ENCODE data around the gene COX5B. TPM values are rescaled to one million over a fixed set of nuclear protein-coding genes. Genes with fewer than 3 reads are reported as not detected.

Gene COX5B
- total RNA-seq, 5 donors from 2014 or later (not counting 1 experiment from before 2014, with no cell fraction given), result 108 to 142 (median 119) TPM

DNA sequence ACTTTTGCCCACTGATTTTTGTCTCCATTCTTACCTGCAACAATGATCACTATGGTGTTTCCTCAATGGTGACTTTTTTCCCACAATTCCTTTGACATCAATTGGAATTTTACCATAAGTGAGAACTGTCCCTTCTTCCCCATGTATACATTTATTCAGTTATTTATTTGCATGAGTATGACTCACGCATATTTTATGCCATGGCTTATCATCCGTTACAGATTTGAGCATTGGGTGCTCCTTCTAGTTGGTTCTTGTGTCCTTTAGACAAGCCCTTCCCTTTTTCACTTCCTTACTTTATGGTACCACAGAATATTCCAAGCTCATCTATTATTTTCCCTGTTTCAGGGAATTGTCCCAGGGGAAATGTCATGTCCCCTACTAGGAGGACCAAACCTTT lies 7.6 kb downstream of the COX5B start:
- no peaks in the 10 kb centered on the region for H3K4me1 ChIP-seq (ENCODE audit: control insufficient read depth in 1 of 2, extremely low read depth in 1 of 2, insufficient read depth in 2 of 2, low read length in 2 of 2)
- CTCF ChIA-PET, result interaction anchor here in 1 of 2 donors (0.7 kb wide), 1 partner anchor 9 kb away, joined by 3 read pairs; no protein-coding TSS in a partner anchor
- H3K27ac ChIP-seq (ENCODE audit: low read length), result no peak overlapping the region
- peaks cover 33% of the 10 kb centered on the region for H3K36me3 Mint-ChIP-seq
- no peak overlapping the region for H3K4me3 ChIP-seq (ENCODE audit: control insufficient read depth in 1 of 2, extremely low read depth in 1 of 2, low read length in 1 of 2)
- H3K4me3 Mint-ChIP-seq, result no peak overlapping the region
- DNase-seq (no peak), ATAC-seq (replicated peaks in 1 of 4) (no peak)
- peaks cover 23 to 39% of the 10 kb centered on the region in 2 donors for H3K36me3 ChIP-seq (ENCODE audit: control insufficient read depth in 2 of 2, extremely low read depth in 1 of 2, insufficient read depth in 1 of 2, low read length in 1 of 2)
- no peaks in the 10 kb centered on the region for H3K27me3 Mint-ChIP-seq
- WGBS (ENCODE audit: insufficient coverage), result 100% methylated on average over 2 of the region's 2 CpGs
- no peak overlapping the region for H3K27ac Mint-ChIP-seq
- H3K9me3 ChIP-seq, result no peaks in the 10 kb centered on the region
- POLR2A ChIA-PET, result no interaction called here
- no peaks in the 10 kb centered on the region for H3K27me3 ChIP-seq (replicated peaks in 1 of 2; ENCODE audit: control insufficient read depth in 2 of 2, extremely low read depth in 1 of 2, insufficient read depth in 2 of 2, low read length in 1 of 2)
- H3K4me1 Mint-ChIP-seq, result peaks cover under 1 to 11% (median under 1%) of the 10 kb centered on the region in 3 donors
- H3K9me3 Mint-ChIP-seq, result no peaks in the 10 kb centered on the region

- Mint-ChIP-seq H3K4me3 (no peak overlapping the region), H3K9me3 (no peaks in the 10 kb centered on the region), H3K4me1 (peaks cover 0 to 11% (median 0%) of the 10 kb centered on the region in 3 donors), H3K36me3 (peaks cover 31% of the 10 kb centered on the region), H3K27ac (no peak overlapping the region), H3K27me3 (no peaks in the 10 kb centered on the region)
- peaks cover 24 to 39% of the 10 kb centered on the region in 2 donors for H3K36me3 ChIP-seq (ENCODE audit: control insufficient read depth in 2 of 2, extremely low read depth in 1 of 2, insufficient read depth in 1 of 2, low read length in 1 of 2)
- no peaks in the 10 kb centered on the region for H3K4me1 ChIP-seq (ENCODE audit: control insufficient read depth in 1 of 2, extremely low read depth in 1 of 2, insufficient read depth in 2 of 2, low read length in 2 of 2)
- no peaks in the 10 kb centered on the region for H3K27me3 ChIP-seq (replicated peaks in 1 of 2; ENCODE audit: control insufficient read depth in 2 of 2, extremely low read depth in 1 of 2, insufficient read depth in 2 of 2, low read length in 1 of 2)
- no peak overlapping the region for H3K4me3 ChIP-seq (ENCODE audit: control insufficient read depth in 1 of 2, extremely low read depth in 1 of 2, low read length in 1 of 2)
- ATAC-seq (replicated peaks in 1 of 4) (no peak), DNase-seq (no peak)
- H3K9me3 ChIP-seq, result no peaks in the 10 kb centered on the region
- H3K27ac ChIP-seq (ENCODE audit: low read length), result no peak overlapping the region
- POLR2A ChIA-PET, result no interaction called here
- no CpG with 5 or more reads among the region's 1 CpG for WGBS (ENCODE audit: insufficient coverage)
- CTCF ChIA-PET, result interaction anchor here in 1 of 2 donors (0.7 kb wide), 1 partner anchor 9 kb away, joined by 3 read pairs; no protein-coding TSS in a partner anchor
These were observed 8.0 kb downstream of the COX5B start for GRCh38 chr2:97653874-97654273.

- no peak overlapping the region for H3K27ac ChIP-seq (ENCODE audit: low read length)
- H3K27ac Mint-ChIP-seq, result no peak overlapping the region
- peaks cover 0 to 11% (median 0%) of the 10 kb centered on the region in 3 donors for H3K4me1 Mint-ChIP-seq
- 75% methylated on average over 5 of the region's 5 CpGs for WGBS (ENCODE audit: insufficient coverage)
- H3K4me3 ChIP-seq (ENCODE audit: control insufficient read depth in 1 of 2, extremely low read depth in 1 of 2, low read length in 1 of 2), result no peak overlapping the region
- no peaks in the 10 kb centered on the region for H3K27me3 ChIP-seq (replicated peaks in 1 of 2; ENCODE audit: control insufficient read depth in 2 of 2, extremely low read depth in 1 of 2, insufficient read depth in 2 of 2, low read length in 1 of 2)
- no peak for ATAC-seq (replicated peaks in 1 of 4)
- H3K36me3 ChIP-seq (ENCODE audit: control insufficient read depth in 2 of 2, extremely low read depth in 1 of 2, insufficient read depth in 1 of 2, low read length in 1 of 2), result peaks cover 24 to 39% of the 10 kb centered on the region in 2 donors
- no peaks in the 10 kb centered on the region for H3K9me3 ChIP-seq
- ChIA-PET POLR2A (no interaction called here), CTCF (interaction anchor here in 1 of 2 donors (0.7 kb wide), 1 partner anchor 8 kb away, joined by 3 read pairs; no protein-coding TSS in a partner anchor)
- H3K9me3 Mint-ChIP-seq, result no peaks in the 10 kb centered on the region
- peaks cover 27% of the 10 kb centered on the region for H3K36me3 Mint-ChIP-seq
- H3K4me3 Mint-ChIP-seq, result no peak overlapping the region
- H3K27me3 Mint-ChIP-seq, result no peaks in the 10 kb centered on the region
- DNase-seq, result no peak
- H3K4me1 ChIP-seq (ENCODE audit: control insufficient read depth in 1 of 2, extremely low read depth in 1 of 2, insufficient read depth in 2 of 2, low read length in 2 of 2), result no peaks in the 10 kb centered on the region
These were observed 8.4 kb downstream of the COX5B start for GRCh38 chr2:97654309-97654708.

- H3K4me1 Mint-ChIP-seq, result peaks cover 0 to 9% (median under 1%) of the 10 kb centered on the region in 3 donors
- H3K4me3 Mint-ChIP-seq, result no peak overlapping the region
- no peak for DNase-seq
- Histone ChIP-seq H3K4me1 (ENCODE audit: control insufficient read depth in 1 of 2, extremely low read depth in 1 of 2, insufficient read depth in 2 of 2, low read length in 2 of 2) (peaks cover 0 to 2% of the 10 kb centered on the region in 2 experiments), H3K4me3 (ENCODE audit: control insufficient read depth in 1 of 2, extremely low read depth in 1 of 2, low read length in 1 of 2) (no peak overlapping the region), H3K27ac (ENCODE audit: low read length) (no peak overlapping the region), H3K9me3 (no peaks in the 10 kb centered on the region), H3K36me3 (ENCODE audit: control insufficient read depth in 2 of 2, extremely low read depth in 1 of 2, insufficient read depth in 1 of 2, low read length in 1 of 2) (peaks cover 22 to 41% of the 10 kb centered on the region in 2 donors), H3K27me3 (replicated peaks in 1 of 2; ENCODE audit: control insufficient read depth in 2 of 2, extremely low read depth in 1 of 2, insufficient read depth in 2 of 2, low read length in 1 of 2) (no peaks in the 10 kb centered on the region)
- ChIA-PET POLR2A (no interaction called here), CTCF (no interaction called here)
- ATAC-seq (replicated peaks in 1 of 4), result peak in 1 of 4 experiments; percentile 15
- peaks cover 23% of the 10 kb centered on the region for H3K36me3 Mint-ChIP-seq
- 45% methylated on average over 1 of the region's 2 CpGs for WGBS (ENCODE audit: insufficient coverage)
- H3K27me3 Mint-ChIP-seq, result no peaks in the 10 kb centered on the region
- no peaks in the 10 kb centered on the region for H3K9me3 Mint-ChIP-seq
- no peak overlapping the region for H3K27ac Mint-ChIP-seq
These were observed 8.9 kb downstream of the COX5B start for GRCh38 chr2:97654791-97655190.

DNA sequence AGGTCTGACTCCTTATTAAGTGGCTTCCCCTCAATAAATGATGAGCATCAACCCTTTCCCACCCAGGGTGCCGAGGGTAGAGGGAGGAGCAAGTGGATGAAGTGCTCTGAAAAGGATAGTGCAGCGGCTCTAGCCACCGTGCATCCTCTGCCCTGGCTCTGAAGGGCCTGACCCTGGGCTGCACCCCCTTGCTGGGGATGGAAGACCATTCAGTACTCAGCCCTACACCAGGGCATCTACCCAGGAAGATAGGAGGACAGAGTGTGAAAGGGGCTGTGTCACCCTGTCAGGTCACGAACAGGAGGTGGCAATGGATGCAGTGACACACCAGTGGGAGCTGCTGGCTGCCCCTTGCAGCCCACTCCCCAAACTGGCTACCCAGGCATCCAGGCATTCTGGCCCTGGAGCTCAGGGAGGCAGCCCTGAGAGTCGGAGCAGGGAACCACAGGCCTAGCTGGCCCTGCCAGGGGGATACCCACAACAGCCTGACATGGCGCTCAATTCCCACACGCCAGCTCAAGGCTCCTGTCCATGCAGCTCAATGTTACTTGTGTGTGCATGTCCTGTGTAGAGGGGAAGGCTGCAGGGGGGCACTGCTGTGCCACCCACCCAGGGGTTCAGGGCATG lies 10.4 kb downstream of the COX5B start:
- 86% methylated on average over 2 of the region's 7 CpGs for WGBS (ENCODE audit: insufficient coverage)
- peaks cover 23 to 47% of the 10 kb centered on the region in 2 donors for H3K36me3 ChIP-seq (ENCODE audit: control insufficient read depth in 2 of 2, extremely low read depth in 1 of 2, insufficient read depth in 1 of 2, low read length in 1 of 2)
- ChIA-PET POLR2A (no interaction called here), CTCF (no interaction called here)
- no peak overlapping the region for H3K27ac ChIP-seq (ENCODE audit: low read length)
- H3K9me3 ChIP-seq, result no peaks in the 10 kb centered on the region
- H3K4me3 ChIP-seq (ENCODE audit: control insufficient read depth in 1 of 2, extremely low read depth in 1 of 2, low read length in 1 of 2), result no peak overlapping the region
- peaks cover 25% of the 10 kb centered on the region for H3K36me3 Mint-ChIP-seq
- H3K4me1 Mint-ChIP-seq, result peaks cover 4 to 17% (median 9%) of the 10 kb centered on the region in 3 donors
- DNase-seq (no peak), ATAC-seq (replicated peaks in 1 of 4) (no peak)
- H3K27me3 Mint-ChIP-seq, result no peaks in the 10 kb centered on the region
- no peak overlapping the region for H3K27ac Mint-ChIP-seq
- no peak overlapping the region for H3K4me3 Mint-ChIP-seq
- H3K9me3 Mint-ChIP-seq, result no peaks in the 10 kb centered on the region
- peaks cover 0 to 14% of the 10 kb centered on the region in 2 experiments for H3K4me1 ChIP-seq (ENCODE audit: control insufficient read depth in 1 of 2, extremely low read depth in 1 of 2, insufficient read depth in 2 of 2, low read length in 2 of 2)
- H3K27me3 ChIP-seq (replicated peaks in 1 of 2; ENCODE audit: control insufficient read depth in 2 of 2, extremely low read depth in 1 of 2, insufficient read depth in 2 of 2, low read length in 1 of 2), result no peaks in the 10 kb centered on the region

- Histone ChIP-seq H3K27me3 (replicated peaks in 1 of 2; ENCODE audit: control insufficient read depth in 2 of 2, extremely low read depth in 1 of 2, insufficient read depth in 2 of 2, low read length in 1 of 2) (no peaks in the 10 kb centered on the region), H3K4me1 (ENCODE audit: control insufficient read depth in 1 of 2, extremely low read depth in 1 of 2, insufficient read depth in 2 of 2, low read length in 2 of 2) (peaks cover 0 to 22% of the 10 kb centered on the region in 2 experiments), H3K4me3 (ENCODE audit: control insufficient read depth in 1 of 2, extremely low read depth in 1 of 2, low read length in 1 of 2) (no peak overlapping the region), H3K36me3 (ENCODE audit: control insufficient read depth in 2 of 2, extremely low read depth in 1 of 2, insufficient read depth in 1 of 2, low read length in 1 of 2) (peaks cover 26 to 49% of the 10 kb centered on the region in 2 donors), H3K9me3 (no peaks in the 10 kb centered on the region), H3K27ac (ENCODE audit: low read length) (no peak overlapping the region)
- POLR2A ChIA-PET, result interaction anchor here in 1 of 2 donors (0.7 kb wide), 1 partner anchor 11 kb away, joined by 3 read pairs; the partner anchor contains the start of gene COX5B
- no peak for ATAC-seq (replicated peaks in 1 of 4)
- no peak overlapping the region for H3K27ac Mint-ChIP-seq
- peaks cover 12 to 25% (median 17%) of the 10 kb centered on the region in 3 donors for H3K4me1 Mint-ChIP-seq
- CTCF ChIA-PET, result no interaction called here
- no peaks in the 10 kb centered on the region for H3K9me3 Mint-ChIP-seq
- peaks cover 25% of the 10 kb centered on the region for H3K36me3 Mint-ChIP-seq
- H3K27me3 Mint-ChIP-seq, result no peaks in the 10 kb centered on the region
- H3K4me3 Mint-ChIP-seq, result no peak overlapping the region
- WGBS (ENCODE audit: insufficient coverage), result 97% methylated on average over 8 of the region's 15 CpGs
- no peak for DNase-seq
These were observed 11.2 kb downstream of the COX5B start for GRCh38 chr2:97656905-97657587.
